Measurements from ENCODE around the gene MMP7.
"Not testable (repeated sequence)": the region's sequence is repeated elsewhere in the genome, so short reads cannot be mapped to it uniquely, and the experiment has no call there.

MMP7 gene

GRCh38 chr11:102538932-102539331 is 8.4 kb upstream of the MMP7 start:
- DNase-seq (ENCODE audit: low spot score): no peak

- no peak for DNase-seq (ENCODE audit: low spot score)
Observed at GRCh38 chr11:102534261-102534872, 3.8 kb upstream of the MMP7 start.

- no peak for DNase-seq (ENCODE audit: low spot score)
Observed at GRCh38 chr11:102528618-102529017, 1.9 kb downstream of the MMP7 start.

GRCh38 chr11:102527684-102528083 is 2.9 kb downstream of the MMP7 start:
- DNase-seq (ENCODE audit: low spot score): no peak

GRCh38 chr11:102527041-102527440 is 3.5 kb downstream of the MMP7 start:
- DNase-seq (ENCODE audit: low spot score): no peak

- DNase-seq (ENCODE audit: low spot score): no peak
Observed at GRCh38 chr11:102523887-102524286, 6.7 kb downstream of the MMP7 start.

GRCh38 chr11:102523189-102523570 is 7.4 kb downstream of the MMP7 start:
- no peak for DNase-seq (ENCODE audit: low spot score)

GRCh38 chr11:102522312-102523188 is 8.0 kb downstream of the MMP7 start:
- DNase-seq (ENCODE audit: low spot score): no peak

GRCh38 chr11:102521121-102521520 is 9.4 kb downstream of the MMP7 start:
- DNase-seq (ENCODE audit: low spot score): no peak

GRCh38 chr11:102520514-102520913 is 10.0 kb downstream of the MMP7 start:
- DNase-seq (ENCODE audit: low spot score): no peak

GRCh38 chr11:102518296-102519094 is 12.1 kb downstream of the MMP7 start:
- no peak for DNase-seq (ENCODE audit: low spot score)

- DNase-seq (ENCODE audit: low spot score): no peak
Observed at GRCh38 chr11:102517670-102518069, 12.9 kb downstream of the MMP7 start.

- no peak for DNase-seq (ENCODE audit: low spot score)
Observed at GRCh38 chr11:102516179-102516578, 14.4 kb downstream of the MMP7 start.

- DNase-seq (ENCODE audit: low spot score): no peak
Observed at GRCh38 chr11:102513869-102514268, 16.7 kb downstream of the MMP7 start.

GRCh38 chr11:102510439-102511135 is 20.0 kb downstream of the MMP7 start:
- no peak for DNase-seq (ENCODE audit: low spot score)

GRCh38 chr11:102502831-102503230 is 27.7 kb downstream of the MMP7 start:
- not testable (repeated sequence) for DNase-seq (ENCODE audit: low spot score)

GRCh38 chr11:102500829-102501228 is 29.7 kb downstream of the MMP7 start:
- DNase-seq (ENCODE audit: low spot score): no peak

- DNase-seq (ENCODE audit: low spot score): no peak
Observed at GRCh38 chr11:102499931-102500330, 30.6 kb downstream of the MMP7 start.

- no peak for DNase-seq (ENCODE audit: low spot score)
Observed at GRCh38 chr11:102499151-102499550, 31.4 kb downstream of the MMP7 start.

GRCh38 chr11:102497061-102497460 is 33.5 kb downstream of the MMP7 start:
- no peak for DNase-seq (ENCODE audit: low spot score)

- peak; percentile 85 for DNase-seq (ENCODE audit: low spot score)
Observed at GRCh38 chr11:102495161-102496042, 35.1 kb downstream of the MMP7 start.

All from hematopoietic multipotent progenitor cell treated with erythropoietin and hydrocortisone succinate and interleukin-3 and kit ligand, for 17 days (in vitro differentiated cells).